ENCODE results near the gene KREMEN2.

KREMEN2 gene

DNA sequence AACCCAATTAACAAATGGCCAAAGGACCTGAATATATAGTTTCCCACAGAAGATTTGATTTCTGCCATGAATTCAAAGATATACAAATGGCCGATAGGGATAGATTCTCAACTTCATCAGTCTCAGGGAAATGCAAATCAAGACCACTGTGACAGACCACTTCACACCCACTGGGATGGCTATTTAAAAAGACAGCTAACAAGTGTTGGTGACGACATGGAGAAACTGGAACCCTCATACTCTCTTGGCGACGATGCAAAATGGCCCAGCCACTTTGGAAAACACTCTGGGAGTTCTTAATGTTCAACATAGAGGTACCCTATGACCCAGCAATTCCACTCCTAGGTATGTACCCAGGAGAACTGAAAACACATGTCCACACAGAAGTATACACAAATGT lies 17.4 kb upstream of the KREMEN2 start:
- no peaks in the 10 kb centered on the region for H3K4me1 Mint-ChIP-seq
- H3K9me3 Mint-ChIP-seq = no peaks in the 10 kb centered on the region
- H3K27me3 Mint-ChIP-seq (ENCODE audit: low read depth) = no peaks in the 10 kb centered on the region
- H3K27ac Mint-ChIP-seq = no peak overlapping the region
- TF ChIP-seq, protein P1, sequence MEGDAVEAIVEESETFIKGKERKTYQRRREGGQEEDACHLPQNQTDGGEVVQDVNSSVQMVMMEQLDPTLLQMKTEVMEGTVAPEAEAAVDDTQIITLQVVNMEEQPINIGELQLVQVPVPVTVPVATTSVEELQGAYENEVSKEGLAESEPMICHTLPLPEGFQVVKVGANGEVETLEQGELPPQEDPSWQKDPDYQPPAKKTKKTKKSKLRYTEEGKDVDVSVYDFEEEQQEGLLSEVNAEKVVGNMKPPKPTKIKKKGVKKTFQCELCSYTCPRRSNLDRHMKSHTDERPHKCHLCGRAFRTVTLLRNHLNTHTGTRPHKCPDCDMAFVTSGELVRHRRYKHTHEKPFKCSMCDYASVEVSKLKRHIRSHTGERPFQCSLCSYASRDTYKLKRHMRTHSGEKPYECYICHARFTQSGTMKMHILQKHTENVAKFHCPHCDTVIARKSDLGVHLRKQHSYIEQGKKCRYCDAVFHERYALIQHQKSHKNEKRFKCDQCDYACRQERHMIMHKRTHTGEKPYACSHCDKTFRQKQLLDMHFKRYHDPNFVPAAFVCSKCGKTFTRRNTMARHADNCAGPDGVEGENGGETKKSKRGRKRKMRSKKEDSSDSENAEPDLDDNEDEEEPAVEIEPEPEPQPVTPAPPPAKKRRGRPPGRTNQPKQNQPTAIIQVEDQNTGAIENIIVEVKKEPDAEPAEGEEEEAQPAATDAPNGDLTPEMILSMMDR (IDR thresholded peaks at IDR 0.05; ENCODE audit: unreplicated experiment in 3 of 3) = no peak
- peaks cover 34% of the 10 kb centered on the region for H3K36me3 Mint-ChIP-seq (ENCODE audit: low read depth)
- no peak overlapping the region for H3K4me3 Mint-ChIP-seq

DNA sequence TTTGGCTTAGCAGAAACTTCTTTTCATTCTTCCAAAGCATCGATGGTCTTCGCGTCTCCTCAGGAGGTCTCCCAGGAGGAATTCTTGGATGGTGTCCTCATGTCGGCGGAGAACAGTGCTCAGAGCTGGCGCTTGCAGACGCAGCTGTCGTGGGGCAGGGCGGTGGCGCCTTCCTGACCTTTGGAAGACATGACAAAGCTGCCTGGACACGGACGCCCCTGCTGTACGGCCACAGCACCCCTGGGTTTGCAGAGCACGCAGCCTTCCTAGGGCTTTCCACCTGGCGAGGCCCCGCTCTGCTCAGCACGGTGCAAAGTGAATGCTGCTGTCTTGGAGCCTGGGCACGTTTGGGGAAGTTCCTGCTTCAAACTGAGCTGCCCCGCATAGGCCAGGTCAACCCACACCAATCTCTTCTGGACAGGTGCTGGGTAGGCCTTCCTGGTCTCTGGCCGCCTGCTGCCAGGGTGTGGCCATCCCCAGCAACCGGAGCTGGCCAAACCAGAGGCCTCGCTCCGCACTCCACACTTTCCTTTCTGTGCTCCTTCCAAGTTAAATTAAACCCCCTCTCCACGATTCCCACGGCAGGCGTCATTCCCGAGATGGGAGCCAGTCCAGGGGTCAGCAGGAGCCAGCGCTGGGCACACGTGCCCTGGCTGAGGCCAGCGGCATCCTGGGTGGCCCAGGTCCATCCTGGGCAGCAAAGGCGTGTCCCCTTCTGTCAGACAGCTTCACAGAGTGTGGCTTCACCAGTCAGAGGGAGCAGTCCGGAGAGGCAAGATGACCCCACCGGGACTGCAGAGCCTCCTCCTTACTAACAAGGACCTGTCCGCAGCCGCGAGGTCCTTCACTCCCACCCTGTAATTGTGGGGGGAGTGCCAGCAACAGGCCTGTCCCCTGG lies 15.0 kb upstream of the KREMEN2 start:
- Mint-ChIP-seq H3K36me3 (ENCODE audit: low read depth) (peaks cover 17% of the 10 kb centered on the region), H3K4me1 (peaks cover 2% of the 10 kb centered on the region), H3K27ac (no peak overlapping the region)

DNA sequence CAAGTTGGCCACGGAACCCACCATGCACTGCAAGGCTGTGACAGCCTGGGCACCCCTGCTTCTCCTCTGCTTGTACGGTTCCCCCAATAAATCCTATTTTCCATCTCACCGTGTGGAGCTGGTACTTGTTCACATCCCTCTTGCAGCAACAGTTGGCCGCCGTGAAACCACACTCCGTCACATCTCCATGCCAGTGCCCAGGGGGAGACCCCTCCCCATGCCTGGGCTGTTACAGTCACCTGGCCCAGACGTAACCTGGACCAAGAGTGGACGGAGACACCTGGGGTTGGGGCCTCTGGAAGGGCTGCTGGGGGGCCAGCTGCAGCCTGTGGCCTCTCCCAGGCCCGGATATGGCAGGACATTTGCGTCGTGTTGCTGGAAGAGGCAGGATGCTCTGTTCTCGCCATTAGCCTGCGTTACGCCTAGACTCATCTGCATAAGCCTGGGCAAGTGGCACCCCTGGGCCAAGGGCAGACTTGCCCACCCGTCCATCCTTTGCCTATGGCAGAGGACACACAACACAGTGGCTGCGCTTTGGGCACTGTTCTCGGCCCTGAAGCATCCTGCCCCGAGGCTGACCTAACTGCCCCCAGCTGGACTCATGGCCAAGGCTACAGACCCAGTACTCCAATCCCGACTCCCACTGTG lies 14.2 kb upstream of the KREMEN2 start:
- Mint-ChIP-seq H3K27me3 (ENCODE audit: low read depth) (no peaks in the 10 kb centered on the region), H3K4me1 (peaks cover 6% of the 10 kb centered on the region), H3K36me3 (ENCODE audit: low read depth) (peaks cover 17% of the 10 kb centered on the region), H3K4me3 (no peak overlapping the region), H3K27ac (no peak overlapping the region), H3K9me3 (no peaks in the 10 kb centered on the region)
- TF ChIP-seq, protein P1 (IDR thresholded peaks at IDR 0.05; ENCODE audit: unreplicated experiment in 3 of 3) = no peak

More for the DNA sequence above, 15.0 kb upstream of the KREMEN2 start:
- no peaks in the 10 kb centered on the region for H3K9me3 Mint-ChIP-seq
- no peaks in the 10 kb centered on the region for H3K27me3 Mint-ChIP-seq (ENCODE audit: low read depth)
- H3K4me3 Mint-ChIP-seq = no peak overlapping the region
- TF ChIP-seq, protein P1 (IDR thresholded peaks at IDR 0.05; ENCODE audit: unreplicated experiment in 3 of 3) = no peak

DNA sequence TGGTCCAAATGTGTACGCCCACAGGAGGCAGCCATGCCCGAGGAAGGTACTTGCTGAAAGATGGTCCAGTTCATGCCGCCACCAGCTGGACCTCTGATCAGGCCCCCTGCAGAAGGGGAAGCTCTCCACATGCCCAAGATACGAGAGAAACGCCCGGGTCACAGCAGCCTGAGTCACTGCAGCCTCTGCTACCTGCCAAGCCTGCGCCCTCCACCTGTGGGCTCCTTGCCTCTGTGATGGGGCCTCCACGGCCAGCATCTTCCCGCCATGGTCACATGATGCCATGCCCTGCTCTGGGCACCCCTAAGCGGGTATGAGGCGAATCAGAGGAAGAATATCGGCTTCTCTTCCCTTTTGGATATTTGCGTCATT lies 13.7 kb upstream of the KREMEN2 start:
- H3K4me3 Mint-ChIP-seq = no peak overlapping the region
- TF ChIP-seq, protein P1 (IDR thresholded peaks at IDR 0.05; ENCODE audit: unreplicated experiment in 3 of 3) = no peak
- no peaks in the 10 kb centered on the region for H3K9me3 Mint-ChIP-seq
- H3K36me3 Mint-ChIP-seq (ENCODE audit: low read depth) = peaks cover 17% of the 10 kb centered on the region
- no peak overlapping the region for H3K27ac Mint-ChIP-seq
- peaks cover 6% of the 10 kb centered on the region for H3K4me1 Mint-ChIP-seq
- no peaks in the 10 kb centered on the region for H3K27me3 Mint-ChIP-seq (ENCODE audit: low read depth)

DNA sequence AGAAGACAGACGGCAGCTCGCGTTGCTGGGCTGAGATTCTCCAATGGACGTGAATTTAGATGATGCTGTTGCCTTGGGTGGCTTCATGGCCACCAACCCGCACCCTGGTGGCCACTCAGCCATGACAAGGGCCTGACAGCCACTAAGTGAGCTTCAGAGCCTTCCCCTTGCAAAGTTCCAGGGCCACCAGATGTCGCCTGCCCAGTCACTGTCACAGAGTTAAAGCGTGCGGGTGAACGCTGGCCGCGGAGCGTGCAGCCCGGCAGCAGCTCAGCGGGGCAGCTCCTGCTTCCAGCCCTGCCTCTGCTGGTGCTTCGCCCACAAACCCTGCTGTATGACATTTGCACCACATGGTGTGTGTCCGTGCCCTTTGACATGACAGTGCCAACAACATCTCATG lies 13.3 kb upstream of the KREMEN2 start:
- H3K27ac Mint-ChIP-seq = no peak overlapping the region
- no peaks in the 10 kb centered on the region for H3K27me3 Mint-ChIP-seq (ENCODE audit: low read depth)
- TF ChIP-seq, protein P1 (IDR thresholded peaks at IDR 0.05; ENCODE audit: unreplicated experiment in 3 of 3) = no peak
- H3K36me3 Mint-ChIP-seq (ENCODE audit: low read depth) = peaks cover 17% of the 10 kb centered on the region
- peaks cover 6% of the 10 kb centered on the region for H3K4me1 Mint-ChIP-seq
- no peaks in the 10 kb centered on the region for H3K9me3 Mint-ChIP-seq
- H3K4me3 Mint-ChIP-seq = no peak overlapping the region

Data from nephron (organoid).